Upper lobe of left lung (tissue), 6 donors: ENCODE results near the gene TEX264. TPM values are rescaled to one million over a fixed set of nuclear protein-coding genes. Genes with fewer than 3 reads are reported as not detected.

Experiments used
- ATAC-seq, 2 donors: fragments of 200-7000 bp; cut with Tn5 transposase; one replicate each; pipeline ENCODE4 v1.9.1; 2022; ENCODE audit warnings: mild to moderate bottlenecking in 2 of 2, moderate library complexity in 2 of 2; ENCODE audit not compliant: low FRiP score in 2 of 2
- DNase-seq, 2 donors: peaks; one replicate each; pipeline ENCODE4 v3.0.0-alpha.2; 2019 to 2020
- H3K27ac ChIP-seq, 4 donors: fragments of 200-600 bp; sonication (generic); one replicate each; pipeline ENCODE4 v1.5.1; 2016 to 2019
- H3K27me3 ChIP-seq, 4 donors: fragments of 200-600 bp; sonication (generic); one replicate each; pipeline ENCODE4 v1.5.1; 2017 to 2019
- H3K36me3 ChIP-seq, 4 donors: fragments of 200-600 bp; sonication (generic); one replicate each; pipeline ENCODE4 v1.5.1; 2016 to 2019
- H3K4me1 ChIP-seq, 4 donors: fragments of 200-600 bp; sonication (generic); one replicate each; pipeline ENCODE4 v1.5.1; 2018 to 2019
- H3K4me3 ChIP-seq, 4 donors: fragments of 200-600 bp; sonication (generic); one replicate each; pipeline ENCODE4 v1.5.1; 2017 to 2019; ENCODE audit warnings: mild to moderate bottlenecking in 2 of 4, moderate library complexity in 1 of 4
- H3K9me3 ChIP-seq, 4 donors: fragments of 200-600 bp; sonication (generic); one replicate each; pipeline ENCODE4 v1.5.1; 2018 to 2019
- CTCF ChIP-seq, 6 experiments: fragments of 450-650 bp in 4 of 6; fragments of 200-600 bp in 2 of 6; sonication (generic) in 2 of 6; IDR thresholded peaks; one replicate each; pipeline ENCODE4 v1.5.1; 2016 to 2019; ENCODE audit warnings: antibody characterized with exemption in 6 of 6
- EP300 ChIP-seq, 4 donors: sonication (generic); formaldehyde crosslinking; IDR thresholded peaks; one replicate each; pipeline ENCODE4 v1.5.1; 2017; ENCODE audit warnings: antibody characterized with exemption in 4 of 4, control low read depth in 2 of 4
- POLR2A ChIP-seq, 4 donors: fragments of 450-650 bp; IDR thresholded peaks; one replicate each; pipeline ENCODE4 v1.5.1; 2016 to 2017; ENCODE audit warnings: antibody characterized with exemption in 4 of 4, mild to moderate bottlenecking in 2 of 4
- POLR2AphosphoS5 ChIP-seq, 2 donors: sonication (generic); formaldehyde crosslinking; IDR thresholded peaks; one replicate each; pipeline ENCODE4 v1.5.1; 2017; ENCODE audit warnings: antibody characterized with exemption in 2 of 2
- WGBS, 2 donors: methylation state at CpG; one replicate each; pipeline ENCODE4 v1.1.5; 2017 to 2018; 5-methylcytosine and 5-hydroxymethylcytosine counted together
- total RNA-seq, 6 donors: library from RNA; depleted of rRNA in 4 of 6; stranded (reverse); fragments of >200 nt in 4 of 6; gene quantifications; one replicate each; pipeline versions ENCODE4 v1.1.0 to v1.2.1, GENCODE V29; 2016 to 2021
- donor health status: DM: no; HTN: no; CAD: no; lungs with moderate emphysema.
- donor health status: DM: no; HTN: yes; CAD: no; lungs with severe emphysema.

TEX264 gene
- total RNA-seq, 6 donors from 2014 or later, result 40.4 to 86.5 (median 55.5) TPM

DNA sequence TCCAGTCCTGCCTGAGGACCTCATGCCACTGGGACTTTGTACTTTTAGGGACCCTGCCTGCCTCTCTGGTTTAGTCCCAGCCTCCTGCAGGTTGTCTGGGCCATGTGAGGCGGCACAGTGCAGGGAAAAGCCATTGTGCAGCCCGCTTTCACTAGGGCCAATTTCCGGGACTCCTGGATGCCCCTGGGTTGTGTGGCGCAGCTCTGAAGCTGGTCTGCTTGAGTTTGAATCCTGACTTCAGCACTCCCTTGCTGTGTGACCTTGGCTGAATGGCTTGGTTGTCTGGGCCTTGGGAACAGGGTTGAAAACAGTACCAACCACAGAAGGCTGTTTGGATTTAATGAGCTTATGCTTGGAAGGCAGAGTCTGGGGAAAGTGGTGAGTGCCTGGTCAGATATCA, 8.3 kb downstream of the TEX264 start:
- Histone ChIP-seq H3K27ac (peak overlapping the region in 2 of 4 donors; percentile 21 to 54), H3K4me3 (no peak overlapping the region), H3K4me1 (peaks cover 21 to 45% (median 26%) of the 10 kb centered on the region in 4 donors), H3K36me3 (peaks cover 0 to 12% (median 11%) of the 10 kb centered on the region in 4 donors), H3K27me3 (no peaks in the 10 kb centered on the region), H3K9me3 (no peaks in the 10 kb centered on the region)
- WGBS, 2 donors, result 96 to 98% methylated on average over 4 of the region's 4 CpGs
- TF ChIP-seq CTCF (IDR thresholded peaks at IDR 0.05), result no peak
- no peak for TF ChIP-seq POLR2A (IDR thresholded peaks at IDR 0.05)
- no peak for TF ChIP-seq EP300 (IDR thresholded peaks at IDR 0.05)
- TF ChIP-seq POLR2AphosphoS5 (IDR thresholded peaks at IDR 0.05), result no peak
- DNase-seq (no peak), ATAC-seq (no peak)

- Histone ChIP-seq H3K36me3 (peaks cover 0 to 17% (median 14%) of the 10 kb centered on the region in 4 donors), H3K27me3 (no peaks in the 10 kb centered on the region), H3K9me3 (no peaks in the 10 kb centered on the region), H3K4me3 (no peak overlapping the region), H3K4me1 (peaks cover 21 to 41% (median 26%) of the 10 kb centered on the region in 4 donors), H3K27ac (peak overlapping the region in 2 of 4 donors; percentile 38 to 54)
- TF ChIP-seq POLR2A (IDR thresholded peaks at IDR 0.05) (no peak), CTCF (IDR thresholded peaks at IDR 0.05) (no peak), EP300 (IDR thresholded peaks at IDR 0.05) (no peak), POLR2AphosphoS5 (IDR thresholded peaks at IDR 0.05) (no peak)
- 85 to 91% methylated on average over 3 to 7 of the region's 7 CpGs for WGBS, 2 donors
- no peak for ATAC-seq
- no peak for DNase-seq
Measured at GRCh38 chr3:51679777-51680176, 8.7 kb downstream of the TEX264 start.

DNA sequence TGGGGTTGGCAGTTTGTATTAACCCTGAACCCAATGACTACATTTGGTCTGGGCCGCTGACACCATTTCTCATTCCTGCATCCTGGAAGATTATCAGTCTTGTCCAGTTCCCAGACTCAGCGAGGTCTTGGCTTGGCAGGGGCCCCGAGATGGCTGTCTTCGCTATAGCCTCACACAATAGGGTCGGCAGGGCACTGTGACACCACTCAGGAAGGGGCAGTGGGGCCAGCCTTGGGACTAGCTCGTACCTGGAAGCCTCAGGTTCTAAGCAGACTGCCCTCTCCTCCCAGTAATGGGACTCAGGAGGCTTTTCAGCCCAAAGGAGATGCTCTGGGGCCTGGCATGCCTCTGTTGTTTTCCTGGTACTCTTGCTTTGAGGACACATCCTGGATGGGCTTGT, 9.1 kb downstream of the TEX264 start:
- H3K4me1 ChIP-seq, result peaks cover 21 to 40% (median 28%) of the 10 kb centered on the region in 4 donors
- 74 to 91% methylated on average over 6 of the region's 6 CpGs for WGBS, 2 donors

DNA sequence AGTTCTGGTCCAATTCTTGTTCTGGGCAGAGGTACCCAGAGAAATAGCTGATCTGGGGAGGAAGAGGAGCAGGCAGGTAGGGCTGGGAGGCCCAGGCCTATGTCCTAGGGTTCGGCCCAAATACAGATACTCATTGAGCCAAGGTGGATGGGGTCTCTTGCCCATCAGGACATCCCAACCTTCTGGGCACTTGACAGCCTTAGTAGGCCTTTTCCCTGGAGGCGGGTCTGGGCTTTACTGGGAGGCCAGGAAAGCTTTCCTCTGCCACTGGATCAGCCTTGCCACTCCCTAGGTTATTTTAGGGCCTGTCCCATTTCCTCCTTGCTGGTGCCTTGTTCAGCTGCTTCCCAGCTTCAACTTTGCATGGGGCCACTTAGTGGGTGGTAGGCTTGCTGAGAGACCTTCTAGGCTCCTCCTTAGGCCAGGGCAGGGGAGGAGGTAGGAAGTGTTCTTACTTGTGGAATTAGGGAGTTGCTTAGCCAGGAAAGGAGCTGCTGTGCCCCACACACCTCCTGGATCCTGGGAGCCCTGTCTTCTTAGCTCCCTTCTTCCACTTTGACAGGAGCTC, 9.7 kb downstream of the TEX264 start:
- 87 to 88% methylated on average over 2 of the region's 2 CpGs for WGBS, 2 donors
- no peak for TF ChIP-seq POLR2AphosphoS5 (IDR thresholded peaks at IDR 0.05)
- no peak for TF ChIP-seq POLR2A (IDR thresholded peaks at IDR 0.05)
- no peak for TF ChIP-seq EP300 (IDR thresholded peaks at IDR 0.05)
- no peak for TF ChIP-seq CTCF (IDR thresholded peaks at IDR 0.05)
- H3K27ac ChIP-seq, result peak overlapping the region in 3 of 4 donors; percentile 38 to 54 (median 43)

More for the DNA sequence above, 9.1 kb downstream of the TEX264 start:
- TF ChIP-seq POLR2AphosphoS5 (IDR thresholded peaks at IDR 0.05) (no peak), POLR2A (IDR thresholded peaks at IDR 0.05) (no peak), EP300 (IDR thresholded peaks at IDR 0.05) (no peak), CTCF (IDR thresholded peaks at IDR 0.05) (no peak)
- no peak overlapping the region for H3K4me3 ChIP-seq
- ATAC-seq (no peak), DNase-seq (no peak)
- H3K9me3 ChIP-seq, result no peaks in the 10 kb centered on the region
- H3K36me3 ChIP-seq, result peaks cover 0 to 19% (median 17%) of the 10 kb centered on the region in 4 donors
- peak overlapping the region in 3 of 4 donors; percentile 38 to 54 (median 43) for H3K27ac ChIP-seq
- H3K27me3 ChIP-seq, result no peaks in the 10 kb centered on the region

DNA sequence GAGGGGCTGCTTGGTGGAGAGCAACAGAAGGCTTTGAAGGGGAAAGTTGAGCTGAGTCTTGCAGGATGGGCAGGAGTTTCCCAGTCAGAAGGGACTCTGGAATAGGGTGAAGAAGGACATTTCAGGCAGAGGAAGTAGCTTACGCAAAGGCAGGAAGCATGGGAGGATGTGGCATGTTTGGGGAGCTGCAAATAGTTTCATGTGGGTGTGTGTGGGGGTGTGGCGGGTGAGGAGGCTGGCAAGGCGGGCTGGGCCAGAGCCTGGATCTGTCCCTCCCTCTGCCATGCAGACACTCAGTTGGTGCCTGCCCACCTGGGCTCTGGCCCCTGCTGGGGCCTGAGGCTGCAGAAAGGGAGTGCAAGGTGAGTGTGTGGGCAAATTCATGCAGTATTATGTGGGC, 10.4 kb downstream of the TEX264 start:
- Histone ChIP-seq H3K9me3 (no peaks in the 10 kb centered on the region), H3K4me1 (peaks cover 32 to 52% (median 38%) of the 10 kb centered on the region in 4 donors)

More for the DNA sequence above, 9.7 kb downstream of the TEX264 start:
- H3K9me3 ChIP-seq, result no peaks in the 10 kb centered on the region
- ATAC-seq, result no peak
- H3K27me3 ChIP-seq, result no peaks in the 10 kb centered on the region
- no peak overlapping the region for H3K4me3 ChIP-seq
- no peak for DNase-seq
- H3K36me3 ChIP-seq, result peaks cover 0 to 23% (median 18%) of the 10 kb centered on the region in 4 donors
- peaks cover 25 to 45% (median 32%) of the 10 kb centered on the region in 4 donors for H3K4me1 ChIP-seq

More for the DNA sequence above, 10.4 kb downstream of the TEX264 start:
- peak overlapping the region in 2 of 4 donors; percentile 38 to 43 for H3K27ac ChIP-seq
- WGBS, 2 donors, result 30 to 52% methylated on average over 3 of the region's 3 CpGs
- TF ChIP-seq EP300 (IDR thresholded peaks at IDR 0.05) (no peak), POLR2A (IDR thresholded peaks at IDR 0.05) (no peak), POLR2AphosphoS5 (IDR thresholded peaks at IDR 0.05) (peak in 1 of 2 donors; percentile 15), CTCF (IDR thresholded peaks at IDR 0.05) (no peak)
- H3K4me3 ChIP-seq, result no peak overlapping the region
- peak in 1 of 2 donors; percentile 43 for DNase-seq
- peaks cover 0 to 21% (median 18%) of the 10 kb centered on the region in 4 donors for H3K36me3 ChIP-seq
- peak; percentile 4 to 71 for ATAC-seq
- H3K27me3 ChIP-seq, result no peaks in the 10 kb centered on the region
